GM15510 (cell line): ENCODE results near the gene KLK14.

Experiments
- POLR2A ChIP-seq: IDR thresholded peaks from 3 replicates; pipeline ENCODE4 v1.6.1; 2011; ENCODE audit warnings: borderline replicate concordance; ENCODE audit not compliant: insufficient read length; ENCODE audit errors: extremely low read depth

Gene KLK14, protein sequence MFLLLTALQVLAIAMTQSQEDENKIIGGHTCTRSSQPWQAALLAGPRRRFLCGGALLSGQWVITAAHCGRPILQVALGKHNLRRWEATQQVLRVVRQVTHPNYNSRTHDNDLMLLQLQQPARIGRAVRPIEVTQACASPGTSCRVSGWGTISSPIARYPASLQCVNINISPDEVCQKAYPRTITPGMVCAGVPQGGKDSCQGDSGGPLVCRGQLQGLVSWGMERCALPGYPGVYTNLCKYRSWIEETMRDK

DNA sequence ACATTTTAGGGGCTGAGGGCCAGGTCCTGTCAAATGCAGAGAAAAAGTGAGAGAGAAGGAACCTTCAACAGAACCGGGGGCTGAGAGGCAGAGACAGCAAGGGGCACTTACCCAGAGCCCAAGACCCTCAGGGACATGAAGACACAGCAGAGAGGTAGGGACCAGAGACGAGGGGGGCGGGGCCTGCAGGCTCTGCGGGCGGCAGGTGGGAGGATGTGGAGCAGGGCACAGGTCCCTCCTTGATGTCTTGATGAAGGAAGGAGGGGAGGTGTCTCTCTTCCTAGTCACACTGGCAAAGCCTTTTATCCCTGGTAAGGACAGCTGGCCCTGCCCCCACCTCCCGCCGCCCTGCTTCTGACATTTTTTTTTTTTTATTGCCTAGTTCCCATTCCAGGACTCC lies at the start of gene KLK14:
TSS of gene KLK14 (minus strand) at position 277 of the 400 bp plus-strand sequence. CDS start at position 4, 273 bp downstream.
- TF ChIP-seq POLR2A, result no peak

GRCh38 chr19:51131780-51132680 lies 49.3 kb upstream of the KLK14 start:
- no peak for TF ChIP-seq POLR2A

DNA sequence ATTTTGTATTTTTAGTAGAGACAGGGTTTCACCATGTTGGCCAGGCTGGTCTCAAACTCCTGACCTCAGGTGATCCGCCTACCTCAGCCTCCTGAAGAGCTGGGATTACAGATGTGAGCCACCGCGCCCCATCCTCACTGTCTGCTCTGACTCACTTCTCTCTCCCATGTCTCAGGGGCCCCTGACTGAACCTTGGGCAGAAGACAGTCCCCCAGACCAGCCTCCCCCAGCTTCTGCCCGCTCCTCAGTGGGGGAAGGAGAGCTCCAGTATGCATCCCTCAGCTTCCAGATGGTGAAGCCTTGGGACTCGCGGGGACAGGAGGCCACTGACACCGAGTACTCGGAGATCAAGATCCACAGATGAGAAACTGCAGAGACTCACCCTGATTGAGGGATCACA lies 47.0 kb upstream of the KLK14 start:
- no peak for TF ChIP-seq POLR2A

DNA sequence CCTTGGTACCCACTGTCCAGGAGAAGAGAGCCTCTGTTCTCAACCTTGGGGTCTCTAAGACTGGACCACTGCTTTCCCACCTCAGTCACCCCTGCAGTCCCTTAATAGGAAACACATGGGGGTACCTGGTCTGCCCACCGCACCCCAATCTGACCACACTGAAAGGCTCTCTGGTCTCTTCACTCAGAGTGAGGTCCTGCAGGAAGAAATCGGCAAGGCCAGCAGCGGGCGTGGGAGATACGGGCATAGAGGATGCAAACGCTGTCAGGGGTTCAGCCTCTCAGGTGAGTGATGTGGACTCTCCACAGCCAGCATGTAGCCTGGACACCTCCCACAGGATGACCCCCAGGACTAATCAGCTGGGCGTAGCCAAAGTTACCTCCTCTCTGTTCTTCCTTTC lies 45.5 kb upstream of the KLK14 start:
- no peak for TF ChIP-seq POLR2A

DNA sequence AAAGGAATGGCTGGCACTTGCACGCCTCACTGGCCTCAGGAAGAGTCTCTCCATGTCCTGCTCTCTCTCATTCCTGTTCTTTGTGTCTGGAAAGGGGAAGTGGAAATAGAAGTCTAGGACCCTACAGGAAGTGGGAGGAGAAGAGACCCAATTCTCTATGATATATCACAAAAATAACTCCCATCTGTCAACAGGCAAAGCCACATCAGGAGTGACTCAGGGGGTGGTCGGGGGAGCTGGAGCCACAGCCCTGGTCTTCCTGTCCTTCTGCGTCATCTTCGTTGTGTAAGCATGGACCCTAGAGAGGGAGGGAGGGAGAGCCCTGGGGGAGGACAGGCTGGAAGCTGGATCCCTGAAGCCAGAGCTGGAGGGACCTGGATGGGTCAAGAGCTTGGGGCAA lies 45.1 kb upstream of the KLK14 start:
- no peak for TF ChIP-seq POLR2A

DNA sequence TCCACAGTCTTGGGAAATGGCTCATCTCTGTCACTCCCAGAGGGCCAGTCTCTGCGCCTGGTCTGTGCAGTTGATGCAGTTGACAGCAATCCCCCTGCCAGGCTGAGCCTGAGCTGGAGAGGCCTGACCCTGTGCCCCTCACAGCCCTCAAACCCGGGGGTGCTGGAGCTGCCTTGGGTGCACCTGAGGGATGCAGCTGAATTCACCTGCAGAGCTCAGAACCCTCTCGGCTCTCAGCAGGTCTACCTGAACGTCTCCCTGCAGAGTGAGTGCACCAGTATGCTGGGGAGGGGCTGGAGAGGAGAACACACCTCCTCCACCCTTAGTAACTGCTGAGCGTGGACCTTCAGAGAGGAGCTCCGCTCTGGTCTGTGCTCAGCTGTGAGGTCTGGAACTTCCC lies 44.3 kb upstream of the KLK14 start:
- no peak for TF ChIP-seq POLR2A

DNA sequence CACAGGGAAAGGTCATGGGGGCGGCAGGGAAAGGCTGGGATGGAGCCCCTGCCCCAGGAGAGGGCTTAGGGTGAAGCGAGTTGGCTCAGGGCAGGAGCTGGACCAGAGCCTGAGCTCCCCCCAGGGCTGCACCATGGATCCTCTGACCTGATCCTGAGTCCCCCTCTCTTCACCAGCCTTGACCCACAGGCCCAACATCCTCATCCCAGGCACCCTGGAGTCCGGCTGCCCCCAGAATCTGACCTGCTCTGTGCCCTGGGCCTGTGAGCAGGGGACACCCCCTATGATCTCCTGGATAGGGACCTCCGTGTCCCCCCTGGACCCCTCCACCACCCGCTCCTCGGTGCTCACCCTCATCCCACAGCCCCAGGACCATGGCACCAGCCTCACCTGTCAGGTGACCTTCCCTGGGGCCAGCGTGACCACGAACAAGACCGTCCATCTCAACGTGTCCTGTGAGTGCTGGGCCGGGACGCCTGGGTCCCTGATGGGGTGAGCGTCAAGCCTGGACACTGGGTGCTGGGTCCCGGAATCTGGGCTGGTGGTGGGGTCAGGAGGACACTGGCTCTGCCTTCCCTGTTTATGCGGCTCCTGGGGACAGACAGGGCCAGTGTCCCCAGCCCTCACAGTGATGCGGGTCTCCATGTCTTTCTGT lies 42.9 kb upstream of the KLK14 start:
- no peak for TF ChIP-seq POLR2A

- no peak for TF ChIP-seq POLR2A
Measured at GRCh38 chr19:51124729-51125128, 42.0 kb upstream of the KLK14 start, which contains the start of gene SIGLEC9. Gene SIGLEC9, plus strand, starts transcription at chr19:51124906. Its CDS starts 69 bp downstream, at chr19:51124975.

GRCh38 chr19:51124216-51124615 lies 41.5 kb upstream of the KLK14 start:
- no peak for TF ChIP-seq POLR2A

DNA sequence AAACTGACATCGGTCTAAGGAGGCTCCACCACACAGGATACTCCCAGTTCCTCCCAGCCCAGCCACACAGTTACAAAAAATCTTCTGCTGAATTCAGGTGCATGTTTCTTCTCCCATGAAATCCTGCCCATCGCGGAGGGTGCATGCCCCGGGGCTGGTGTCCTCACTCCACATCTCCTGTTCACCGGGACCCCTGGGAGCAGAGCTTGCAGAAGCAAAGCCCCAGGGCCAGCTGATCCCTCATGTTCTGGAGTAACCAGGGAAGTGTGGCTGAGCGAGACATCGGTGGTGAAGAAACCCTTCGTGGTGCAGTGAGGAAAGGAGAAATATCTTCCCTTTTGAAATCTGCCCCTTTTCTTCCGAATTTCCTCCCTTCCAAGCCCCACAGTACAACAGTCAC lies 41.1 kb upstream of the KLK14 start:
- TF ChIP-seq POLR2A, result no peak

- no peak for TF ChIP-seq POLR2A
Measured at GRCh38 chr19:51123381-51123800, 40.7 kb upstream of the KLK14 start.

- TF ChIP-seq POLR2A, result no peak
Measured at GRCh38 chr19:51122112-51122981, 39.7 kb upstream of the KLK14 start.

DNA sequence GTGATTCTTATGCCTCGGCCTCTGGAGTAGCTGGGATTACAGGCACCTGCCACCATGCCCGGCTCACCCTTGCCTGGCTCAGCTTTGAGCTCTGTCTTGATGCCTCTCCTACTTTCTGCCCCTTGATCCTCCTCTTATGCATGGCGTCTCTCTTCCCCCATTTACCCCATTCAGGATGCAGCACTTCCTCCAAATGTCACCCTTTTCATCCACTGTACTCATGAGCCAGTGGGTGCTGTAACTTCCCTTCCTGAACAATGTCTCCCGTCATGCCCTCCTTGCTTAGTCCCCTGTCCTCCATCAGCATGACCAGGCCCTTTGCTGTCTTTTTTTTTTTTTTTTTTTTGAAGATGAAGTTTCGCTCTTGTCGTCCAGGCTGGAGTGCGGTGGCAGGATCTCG lies 38.6 kb upstream of the KLK14 start:
- TF ChIP-seq POLR2A, result no peak

DNA sequence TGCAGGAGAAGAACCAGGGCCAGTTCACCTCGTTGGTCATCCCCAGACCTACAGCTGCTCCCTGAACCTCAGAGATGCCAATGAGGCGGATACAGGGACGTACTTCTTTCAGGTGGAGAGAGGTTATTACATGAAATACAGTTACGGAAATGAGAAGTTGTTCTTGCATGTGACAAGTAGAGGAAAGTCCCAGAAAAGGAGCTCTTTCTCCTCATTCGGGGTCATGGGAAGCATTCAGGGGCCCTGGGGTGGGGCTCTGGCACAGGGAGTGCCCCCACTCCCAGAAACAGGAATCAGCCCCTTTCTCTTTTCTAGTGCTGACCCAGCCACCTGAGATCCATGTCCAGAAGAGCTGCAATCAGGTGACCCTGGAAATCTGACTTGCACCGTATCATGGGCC lies 37.5 kb upstream of the KLK14 start:
- TF ChIP-seq POLR2A, result no peak

DNA sequence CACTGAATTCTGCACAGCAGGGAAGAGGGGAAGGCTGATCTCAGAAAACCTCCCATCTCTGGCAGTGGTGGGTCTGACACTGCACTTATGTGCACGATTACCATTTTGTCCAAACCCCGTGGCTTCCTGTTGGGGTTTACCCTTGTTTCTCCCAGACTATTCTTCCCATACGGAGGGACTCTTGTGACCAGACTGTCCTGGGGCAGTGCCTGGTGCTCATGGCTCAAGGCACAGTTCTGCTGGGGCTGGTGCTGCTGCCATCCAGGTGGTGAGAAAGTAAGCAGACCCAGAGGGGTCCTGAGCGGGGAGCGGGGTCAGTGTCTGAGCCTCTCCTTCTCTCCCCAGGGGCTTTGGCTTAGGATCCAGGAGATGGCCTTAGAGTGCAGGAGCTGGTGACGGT lies 36.9 kb upstream of the KLK14 start:
- TF ChIP-seq POLR2A, result no peak

GRCh38 chr19:51119101-51119500 lies 36.4 kb upstream of the KLK14 start:
- TF ChIP-seq POLR2A, result no peak
